Breast epithelium (tissue), 4 donors: ENCODE data around the gene KANK3. TPM values are rescaled to one million over a fixed set of nuclear protein-coding genes. Genes with fewer than 3 reads are reported as not detected.
A peak's percentile ranks its signal among the peaks of the same experiment; 100 is the strongest.

Experiments
- DNase-seq, 2 donors: peaks; one replicate each; pipeline ENCODE4 v3.0.0-alpha.2; 2019; ENCODE audit warnings: low spot score in 2 of 2
- H3K27ac ChIP-seq, 2 donors: fragments of 200-600 bp; sonication (generic) in 1 of 2; one replicate each; pipeline ENCODE4 v1.5.1; 2016 to 2019; ENCODE audit warnings: mild to moderate bottlenecking in 1 of 2
- H3K27me3 ChIP-seq, 2 donors: fragments of 200-600 bp; sonication (generic) in 1 of 2; one replicate each; pipeline versions ENCODE4 v1.5.1 to v1.6.0; 2017 to 2019; ENCODE audit warnings: control low read depth in 1 of 2, mild to moderate bottlenecking in 1 of 2
- H3K36me3 ChIP-seq: fragments of 200-600 bp; one replicate; pipeline ENCODE4 v1.5.1; 2019
- H3K4me1 ChIP-seq, 2 donors: fragments of 200-600 bp; sonication (generic); one replicate each; pipeline ENCODE4 v1.5.1; 2016 to 2019; ENCODE audit warnings: control low read depth in 1 of 2
- H3K4me3 ChIP-seq, 3 donors: fragments of 200-600 bp; sonication (generic); 1 replicate in 2 of 3; 2 replicates in 1 of 3; pipeline ENCODE4 v1.5.1; 2016 to 2019; ENCODE audit warnings: mild to moderate bottlenecking in 3 of 3, moderate library complexity in 2 of 3
- H3K9me3 ChIP-seq, 2 donors: fragments of 200-600 bp; sonication (generic) in 1 of 2; one replicate each; pipeline ENCODE4 v1.5.1; 2016 to 2019; ENCODE audit warnings: control low read depth in 1 of 2
- CTCF ChIP-seq, 3 donors: fragments of 450-650 bp; IDR thresholded peaks; one replicate each; pipeline ENCODE4 v1.5.1; 2016 to 2017; ENCODE audit warnings: antibody characterized with exemption in 3 of 3, mild to moderate bottlenecking in 3 of 3, moderate library complexity in 3 of 3
- POLR2A ChIP-seq: fragments of 450-650 bp; IDR thresholded peaks from one replicate; pipeline ENCODE4 v1.6.1; 2016; ENCODE audit warnings: antibody characterized with exemption, mild to moderate bottlenecking, moderate library complexity
- POLR2AphosphoS5 ChIP-seq, 3 donors: sonication (generic); formaldehyde crosslinking; IDR thresholded peaks; one replicate each; pipeline ENCODE4 v1.6.1; 2017; ENCODE audit warnings: antibody characterized with exemption in 3 of 3
- intact Hi-C: fragments of 100-400 bp; cut with DNase I; formaldehyde crosslinking; loops from one replicate; pipeline ENCODE4 v1.15.1; 2023; ENCODE audit warnings: low total_unique reads
- total RNA-seq, 3 donors: library from RNA; depleted of rRNA; stranded (reverse); fragments of >200 nt; gene quantifications; one replicate each; pipeline ENCODE4 v1.1.0, GENCODE V29; 2016

Gene KANK3
- total RNA-seq, 3 donors from 2014 or later = 5.6 to 26.2 (median 7.8) TPM

- H3K36me3 ChIP-seq = no peaks in the 10 kb centered on the region
- DNase-seq = peak in 1 of 2 donors; percentile 17
Observed at GRCh38 chr19:8307400-8307964, 35.6 kb downstream of the KANK3 start.

DNA sequence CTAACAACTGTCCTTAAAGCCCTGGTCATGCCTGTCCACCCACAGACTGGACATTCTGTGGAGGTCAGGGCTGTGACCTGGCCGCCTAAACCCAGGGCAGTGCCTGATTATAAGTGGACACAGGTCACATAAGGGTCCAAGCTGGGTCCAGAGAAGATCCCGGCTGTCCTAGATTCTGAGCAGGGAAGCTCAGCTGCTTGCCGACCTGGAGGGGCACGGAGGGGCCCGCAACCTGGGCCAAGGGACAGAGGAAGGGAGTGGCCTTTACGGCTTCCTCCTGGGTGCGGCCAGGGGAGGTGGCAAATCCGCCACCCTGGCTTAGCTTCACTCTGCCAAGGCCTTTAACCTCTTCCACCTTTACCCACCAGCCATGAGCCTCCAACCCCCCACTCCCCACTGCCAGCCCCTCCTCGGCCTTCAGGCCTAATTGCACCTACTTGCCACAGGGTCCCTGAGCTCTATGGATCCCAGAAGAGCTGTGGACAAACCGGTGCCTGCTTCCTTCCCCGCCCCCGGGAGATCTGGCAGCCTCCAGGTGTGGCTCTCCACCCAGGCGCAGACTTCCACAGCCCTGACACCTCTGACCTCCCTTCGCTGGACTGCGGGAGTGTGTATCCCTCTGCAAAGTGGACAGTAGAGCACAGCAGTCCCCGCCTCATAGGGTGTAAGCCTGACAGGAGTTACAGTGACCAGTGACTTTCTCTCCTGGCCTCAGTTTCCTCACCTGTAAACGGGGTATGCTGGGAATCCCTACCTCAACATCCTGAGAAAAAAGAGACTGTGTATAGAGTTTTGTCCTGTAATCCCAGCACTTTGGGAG is 36.6 kb downstream of the KANK3 start:
- Histone ChIP-seq H3K27ac (peak overlapping the region in 1 of 2 donors; percentile 51), H3K9me3 (no peaks in the 10 kb centered on the region), H3K27me3 (no peaks in the 10 kb centered on the region), H3K4me1 (peaks cover 3 to 9% of the 10 kb centered on the region in 2 donors), H3K36me3 (no peaks in the 10 kb centered on the region), H3K4me3 (peak overlapping the region in 2 of 3 donors; percentile 4 to 36)
- intact Hi-C loops = no loop called here
- TF ChIP-seq POLR2AphosphoS5 (IDR thresholded peaks at IDR 0.05) (no peak), POLR2A (no peak), CTCF (IDR thresholded peaks at IDR 0.05) (no peak)
- DNase-seq = peak; percentile 15 to 51

More at GRCh38 chr19:8307400-8307964, 35.6 kb downstream of the KANK3 start:
- TF ChIP-seq POLR2A (no peak), POLR2AphosphoS5 (IDR thresholded peaks at IDR 0.05) (no peak), CTCF (IDR thresholded peaks at IDR 0.05) (no peak)
- no peaks in the 10 kb centered on the region for H3K27me3 ChIP-seq
- intact Hi-C loops = no loop called here
- H3K4me3 ChIP-seq = peak overlapping the region; percentile 57 to 74 (median 62)
- peaks cover 3 to 9% of the 10 kb centered on the region in 2 donors for H3K4me1 ChIP-seq
- H3K9me3 ChIP-seq = no peaks in the 10 kb centered on the region
- H3K27ac ChIP-seq = peak overlapping the region; percentile 37 to 70

GRCh38 chr19:8305798-8306197 is 37.3 kb downstream of the KANK3 start:
- TF ChIP-seq POLR2A (no peak), CTCF (IDR thresholded peaks at IDR 0.05) (no peak), POLR2AphosphoS5 (IDR thresholded peaks at IDR 0.05) (no peak)
- peak in 1 of 2 donors; percentile 14 for DNase-seq
- Histone ChIP-seq H3K36me3 (no peaks in the 10 kb centered on the region), H3K9me3 (no peaks in the 10 kb centered on the region), H3K4me3 (peak overlapping the region in 1 of 3 donors; percentile 36), H3K27me3 (no peaks in the 10 kb centered on the region), H3K27ac (peak overlapping the region in 1 of 2 donors; percentile 51), H3K4me1 (peaks cover 3 to 9% of the 10 kb centered on the region in 2 donors)
- intact Hi-C loops = no loop called here

- no peaks in the 10 kb centered on the region for H3K9me3 ChIP-seq
- DNase-seq = peak; percentile 16 to 49
- no peak overlapping the region for H3K27ac ChIP-seq
- no peaks in the 10 kb centered on the region for H3K36me3 ChIP-seq
- no peak overlapping the region for H3K4me3 ChIP-seq
- TF ChIP-seq CTCF (IDR thresholded peaks at IDR 0.05) = no peak
- no peak for TF ChIP-seq POLR2A
- no peak for TF ChIP-seq POLR2AphosphoS5 (IDR thresholded peaks at IDR 0.05)
- peaks cover 3 to 9% of the 10 kb centered on the region in 2 donors for H3K4me1 ChIP-seq
- intact Hi-C loops = loop anchor here (5.0 kb wide), 1 partner anchor 1013 kb away; the partner anchor contains the start of gene INSR
- no peaks in the 10 kb centered on the region for H3K27me3 ChIP-seq
Observed at GRCh38 chr19:8304841-8305621, 38.0 kb downstream of the KANK3 start.
